ENCODE data around the gene LGI1.

LGI1 gene

DNA sequence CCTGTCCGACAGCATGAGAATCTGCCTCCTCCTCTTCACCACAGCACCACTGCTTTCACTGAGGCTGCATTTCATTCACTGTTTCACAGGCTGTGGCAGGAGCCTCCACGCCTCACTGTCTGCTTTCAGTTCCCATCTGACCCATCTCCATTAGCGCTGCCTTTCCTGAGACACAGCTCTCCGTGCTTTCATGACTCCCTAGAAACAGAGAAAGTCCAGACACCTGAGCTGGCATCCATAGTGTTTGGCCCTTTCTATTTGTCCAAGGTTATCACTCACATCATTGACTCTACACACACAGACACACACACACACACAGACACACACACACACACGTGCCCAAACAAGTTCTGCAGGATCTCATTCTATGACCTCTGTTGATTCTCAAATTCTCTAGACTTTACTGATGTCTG lies 5.2 kb downstream of the LGI1 start:
- TF ChIP-seq, protein P1, sequence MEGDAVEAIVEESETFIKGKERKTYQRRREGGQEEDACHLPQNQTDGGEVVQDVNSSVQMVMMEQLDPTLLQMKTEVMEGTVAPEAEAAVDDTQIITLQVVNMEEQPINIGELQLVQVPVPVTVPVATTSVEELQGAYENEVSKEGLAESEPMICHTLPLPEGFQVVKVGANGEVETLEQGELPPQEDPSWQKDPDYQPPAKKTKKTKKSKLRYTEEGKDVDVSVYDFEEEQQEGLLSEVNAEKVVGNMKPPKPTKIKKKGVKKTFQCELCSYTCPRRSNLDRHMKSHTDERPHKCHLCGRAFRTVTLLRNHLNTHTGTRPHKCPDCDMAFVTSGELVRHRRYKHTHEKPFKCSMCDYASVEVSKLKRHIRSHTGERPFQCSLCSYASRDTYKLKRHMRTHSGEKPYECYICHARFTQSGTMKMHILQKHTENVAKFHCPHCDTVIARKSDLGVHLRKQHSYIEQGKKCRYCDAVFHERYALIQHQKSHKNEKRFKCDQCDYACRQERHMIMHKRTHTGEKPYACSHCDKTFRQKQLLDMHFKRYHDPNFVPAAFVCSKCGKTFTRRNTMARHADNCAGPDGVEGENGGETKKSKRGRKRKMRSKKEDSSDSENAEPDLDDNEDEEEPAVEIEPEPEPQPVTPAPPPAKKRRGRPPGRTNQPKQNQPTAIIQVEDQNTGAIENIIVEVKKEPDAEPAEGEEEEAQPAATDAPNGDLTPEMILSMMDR (conservative IDR thresholded peaks at IDR 0.05), result no peak
- no peak for TF ChIP-seq ZFX (IDR thresholded peaks at IDR 0.05)
- 0 out of 2 replicates have a peak overlapping the region, but pooled peaks have one; percentile 30 for H3K27ac ChIP-seq

DNA sequence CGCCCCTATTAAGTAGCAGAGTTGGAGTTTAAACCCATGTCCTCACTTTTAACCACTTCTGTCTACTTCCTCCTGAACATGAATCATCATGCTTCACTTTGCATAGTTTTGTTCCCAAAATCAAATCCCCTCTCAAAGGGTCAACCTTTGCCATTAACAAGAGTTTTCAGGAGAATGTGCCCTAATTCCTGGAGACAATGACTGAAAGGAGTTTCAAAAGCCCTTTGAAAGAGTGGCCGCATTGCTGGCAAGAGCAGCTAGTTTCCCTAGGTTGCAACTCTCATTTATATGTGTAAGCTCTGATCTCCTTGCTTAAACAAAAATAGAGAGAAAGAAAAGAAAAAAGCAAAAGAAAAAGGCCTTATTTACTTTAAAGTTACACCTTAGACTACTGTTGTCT lies 9.2 kb downstream of the LGI1 start:
- no peak overlapping the region for H3K27ac ChIP-seq
- TF ChIP-seq, protein P1 (conservative IDR thresholded peaks at IDR 0.05), result no peak
- no peak for TF ChIP-seq ZFX (IDR thresholded peaks at IDR 0.05)

DNA sequence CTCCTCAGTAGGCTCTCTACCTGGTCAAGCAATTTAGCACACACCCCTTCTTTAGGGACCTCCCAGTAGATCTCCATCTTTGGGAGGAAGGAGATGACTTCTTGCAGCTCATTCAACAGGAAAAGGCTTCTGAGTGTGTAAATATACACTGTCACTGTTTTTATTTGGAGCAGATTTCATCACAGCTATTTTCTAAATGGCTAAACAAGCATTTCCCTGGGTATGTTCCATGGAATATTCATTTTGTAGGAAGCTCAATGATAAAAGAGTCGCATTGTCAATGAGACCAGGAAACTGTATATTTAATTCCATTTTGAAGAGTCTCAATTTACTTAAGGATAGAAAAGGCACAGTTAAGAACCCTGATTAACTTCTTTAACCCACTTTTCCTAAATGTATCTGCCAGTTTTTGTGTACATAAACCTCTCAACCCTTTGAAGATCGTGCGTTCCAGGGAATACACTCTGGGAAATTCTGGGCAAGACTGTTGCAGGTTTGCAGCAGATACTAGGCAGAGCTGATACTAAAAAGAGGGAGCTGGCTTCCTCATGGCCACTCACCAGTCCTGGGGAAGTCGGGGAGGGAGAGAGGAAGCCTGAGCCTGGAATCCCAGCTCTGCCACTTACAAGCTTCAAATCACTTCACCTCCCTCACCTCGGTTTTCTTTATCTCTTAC lies 10.1 kb downstream of the LGI1 start:
- H3K27ac ChIP-seq, result no peak overlapping the region
- no peak for TF ChIP-seq ZFX (IDR thresholded peaks at IDR 0.05)
- TF ChIP-seq, protein P1 (conservative IDR thresholded peaks at IDR 0.05), result no peak

DNA sequence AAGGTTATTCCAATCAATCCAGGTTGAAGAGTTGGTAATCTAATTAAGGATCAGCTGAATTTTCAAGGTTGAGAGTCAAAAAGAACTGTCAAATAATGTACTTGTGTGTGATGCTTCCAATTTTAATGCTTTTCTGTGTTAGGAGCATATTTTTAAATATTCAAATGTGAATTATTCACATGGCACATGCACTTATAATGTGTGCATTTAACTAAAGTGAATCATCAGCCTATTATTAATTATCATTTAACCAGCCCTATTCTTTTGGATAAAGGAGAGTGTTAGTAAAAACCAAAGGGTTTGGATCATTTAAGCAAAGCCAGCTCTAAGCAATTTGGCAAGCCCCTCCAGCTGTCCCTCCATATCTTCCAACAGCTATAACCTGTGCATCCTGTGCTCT lies 11.2 kb downstream of the LGI1 start:
- TF ChIP-seq ZFX (IDR thresholded peaks at IDR 0.05), result no peak
- TF ChIP-seq, protein P1 (conservative IDR thresholded peaks at IDR 0.05), result no peak

DNA sequence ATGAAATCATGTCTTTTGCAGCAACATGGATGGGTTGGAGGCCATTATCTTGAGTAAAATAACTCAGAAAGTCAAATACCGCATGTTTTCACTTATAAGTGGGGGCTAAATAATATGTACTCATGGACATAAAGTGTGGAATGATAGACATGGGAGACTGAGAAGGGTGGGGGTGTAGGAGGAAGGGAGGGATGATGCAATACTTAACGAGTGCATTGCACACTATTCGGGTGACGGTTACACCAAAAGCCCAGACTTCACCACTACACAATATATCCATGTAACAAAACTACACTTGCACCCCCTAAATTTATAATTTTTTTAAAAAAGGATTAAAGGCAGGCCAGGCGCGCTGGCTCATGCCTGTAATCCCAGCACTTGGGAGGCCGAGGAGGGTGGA lies 13.6 kb downstream of the LGI1 start:
- no peak overlapping the region for H3K27ac ChIP-seq
- TF ChIP-seq, protein P1 (conservative IDR thresholded peaks at IDR 0.05), result no peak
- no peak for TF ChIP-seq ZFX (IDR thresholded peaks at IDR 0.05)

More for the DNA sequence above, 11.2 kb downstream of the LGI1 start:
- no peak overlapping the region for H3K27ac ChIP-seq

DNA sequence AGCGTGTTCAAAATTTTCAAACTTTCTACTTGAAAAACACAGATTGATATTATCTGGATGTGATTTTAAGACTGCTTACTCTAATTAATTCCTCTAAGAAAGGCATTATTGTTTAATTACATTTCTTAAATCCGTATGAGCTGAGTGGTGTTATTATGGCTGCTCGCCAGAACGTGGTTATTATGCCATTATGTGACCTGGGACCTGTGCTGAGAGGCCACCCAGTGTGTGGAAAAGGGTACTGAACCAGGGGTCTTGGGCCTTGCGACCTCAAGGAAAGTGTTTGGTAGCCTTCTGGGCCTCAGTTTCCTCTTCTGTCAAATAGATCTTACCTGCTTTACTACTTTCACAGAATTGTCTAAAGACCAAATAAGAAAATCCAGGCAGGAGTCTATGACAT lies 15.4 kb downstream of the LGI1 start:
- H3K27ac ChIP-seq, result no peak overlapping the region
- no peak for TF ChIP-seq ZFX (IDR thresholded peaks at IDR 0.05)
- TF ChIP-seq, protein P1 (conservative IDR thresholded peaks at IDR 0.05), result no peak

DNA sequence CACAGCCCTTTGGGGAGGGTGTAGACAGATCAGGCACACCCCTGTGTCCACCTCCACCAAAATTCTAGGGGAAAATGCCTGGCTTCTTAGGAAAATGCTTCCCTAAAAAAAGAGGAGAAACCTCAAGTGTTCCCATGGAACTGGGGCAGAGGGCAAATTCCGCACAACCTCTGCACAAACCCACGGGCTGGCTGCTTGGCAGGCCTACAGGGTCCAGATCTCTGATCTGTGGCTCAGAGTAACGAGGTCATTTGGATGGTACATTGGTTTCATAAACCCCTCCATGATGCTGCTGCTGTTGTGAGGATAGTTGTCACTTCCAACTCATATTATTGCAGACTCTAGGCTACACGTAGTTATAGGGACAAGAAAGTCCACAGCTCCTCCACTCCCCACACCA lies 16.0 kb downstream of the LGI1 start:
- H3K27ac ChIP-seq, result no peak overlapping the region
- TF ChIP-seq ZFX (IDR thresholded peaks at IDR 0.05), result no peak

DNA sequence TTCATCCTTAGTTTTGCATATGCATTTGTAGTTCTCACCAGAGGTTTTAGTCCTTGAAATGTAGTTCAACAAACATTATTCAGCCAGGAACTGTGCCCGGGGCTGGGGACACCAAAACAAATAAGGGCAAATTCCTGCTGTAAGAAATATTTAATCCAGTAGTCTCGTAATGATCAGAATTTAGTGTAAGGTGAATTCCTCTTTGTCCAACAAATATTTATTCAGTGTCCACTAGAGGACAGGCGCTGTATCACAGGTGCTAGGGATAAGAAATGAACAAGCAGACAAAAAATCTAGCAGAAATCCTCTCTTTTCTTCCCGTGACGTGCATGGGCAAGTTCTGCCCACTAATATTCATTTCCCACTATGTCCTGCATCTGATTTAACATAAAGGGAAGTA lies 17.6 kb downstream of the LGI1 start:
- H3K27ac ChIP-seq, result no peak overlapping the region
- no peak for TF ChIP-seq ZFX (IDR thresholded peaks at IDR 0.05)
- TF ChIP-seq, protein P1 (conservative IDR thresholded peaks at IDR 0.05), result peak; percentile 30

Measured in C4-2B (cell line).